T-helper 9 cell (primary cell): ENCODE data around the gene GAN.

ENCODE experiments used
- DNase-seq: peaks from one replicate; pipeline ENCODE4 v3.0.0-alpha.2; 2020

GAN gene

DNA sequence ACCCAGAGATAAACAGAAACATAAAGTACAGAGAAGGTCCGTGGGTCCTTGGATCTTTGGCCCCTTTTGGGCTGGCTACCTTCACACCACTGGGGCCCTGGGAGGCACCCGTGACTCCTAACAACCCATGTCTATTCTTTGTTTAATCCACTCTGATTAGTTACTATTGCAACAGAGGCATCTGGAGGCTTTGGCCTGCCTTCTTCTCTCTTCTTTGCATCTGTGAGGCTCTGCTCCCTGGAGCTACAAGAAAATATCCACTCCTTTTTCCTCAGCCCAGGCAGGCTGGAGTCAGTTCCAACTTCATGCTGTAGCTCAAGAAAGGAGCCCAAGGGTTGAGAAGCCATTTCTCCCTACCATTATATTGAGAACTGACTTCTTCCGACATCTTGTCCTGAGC is 120.3 kb downstream of the GAN start:
- DNase-seq, result no peak

DNA sequence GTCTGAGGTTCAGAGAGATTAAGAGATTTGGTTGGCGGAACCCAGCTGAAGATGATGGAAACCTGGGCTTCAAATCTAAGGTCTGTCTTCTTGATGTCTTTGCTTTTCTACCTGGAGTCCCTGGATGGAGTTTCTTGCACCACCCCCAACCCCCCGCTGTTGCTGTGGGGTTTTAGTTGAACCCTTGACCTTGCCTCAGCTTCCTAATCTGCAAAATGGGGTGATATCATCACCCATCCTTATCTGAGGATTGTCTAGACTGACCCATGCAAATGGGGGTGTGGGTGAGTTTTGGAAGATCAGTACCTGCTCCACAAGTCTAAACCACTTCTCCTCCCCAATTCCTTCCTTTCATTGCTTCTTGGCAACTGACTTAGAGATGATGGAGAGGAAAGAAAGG is 120.8 kb downstream of the GAN start:
- no peak for DNase-seq

DNA sequence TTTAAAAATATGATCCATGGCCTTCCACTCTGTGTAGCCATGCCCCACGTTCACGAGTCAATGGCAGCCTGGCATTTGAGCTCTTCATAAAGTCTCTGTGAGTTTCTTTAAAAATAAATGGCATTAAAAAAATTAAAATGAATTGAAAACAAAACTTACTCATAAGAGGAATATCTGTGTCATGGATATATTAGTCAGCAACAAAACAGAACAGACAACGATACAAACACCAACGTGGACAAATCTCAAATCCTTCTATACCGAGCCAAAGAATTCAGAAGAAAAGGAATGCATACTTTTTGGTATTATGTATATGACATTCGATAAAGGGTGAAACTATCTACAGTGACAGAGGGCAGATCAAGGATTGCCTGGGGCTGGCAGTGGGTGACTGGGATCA is 121.6 kb downstream of the GAN start:
- DNase-seq, result no peak

DNA sequence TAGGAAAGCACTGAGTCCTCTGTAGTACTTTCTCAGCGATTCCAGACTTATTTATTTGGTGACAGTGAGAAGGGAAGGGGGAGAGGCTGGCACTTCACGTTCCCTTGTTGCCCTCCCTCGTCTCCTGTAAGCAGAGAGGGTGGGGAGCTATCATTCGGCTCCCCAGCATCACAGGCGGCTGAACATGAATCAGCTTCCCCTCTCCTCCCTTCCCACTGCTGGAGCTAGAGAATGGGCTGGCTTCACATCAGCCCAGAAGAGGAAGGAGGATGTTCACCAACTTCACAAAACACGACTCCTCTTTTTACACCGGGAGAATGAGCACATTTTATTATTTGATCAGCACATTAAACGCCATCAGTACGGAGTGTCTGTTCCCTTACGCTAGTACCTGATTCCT is 123.1 kb downstream of the GAN start:
- DNase-seq, result no peak
